Measurements from ENCODE around the gene UBQLN3. TPM values are rescaled to one million over a fixed set of nuclear protein-coding genes. Genes with fewer than 3 reads are reported as not detected.

UBQLN3 gene
- total RNA-seq, 1 experiment from 2014 or later: not detected

- TF ChIP-seq RAD21 (IDR thresholded peaks at IDR 0.05; ENCODE audit: low read depth) (peak; percentile 67), JUND (IDR thresholded peaks at IDR 0.05) (no peak), EZH2 (IDR thresholded peaks at IDR 0.05) (no peak), YY1 (IDR thresholded peaks at IDR 0.05; ENCODE audit: extremely low read depth, insufficient replicate concordance, low read depth, low read length) (no peak), CTCF (IDR thresholded peaks at IDR 0.05 in 2 of 3, conservative IDR thresholded peaks at IDR 0.05 in 1 of 3; ENCODE audit: borderline replicate concordance in 1 of 3, insufficient read depth in 1 of 3, low read depth in 2 of 3, low read length in 2 of 3) (peak; percentile 11 to 43 (median 38); a peak in 4 of 6 replicates)
- TF ChIP-seq, protein P1, sequence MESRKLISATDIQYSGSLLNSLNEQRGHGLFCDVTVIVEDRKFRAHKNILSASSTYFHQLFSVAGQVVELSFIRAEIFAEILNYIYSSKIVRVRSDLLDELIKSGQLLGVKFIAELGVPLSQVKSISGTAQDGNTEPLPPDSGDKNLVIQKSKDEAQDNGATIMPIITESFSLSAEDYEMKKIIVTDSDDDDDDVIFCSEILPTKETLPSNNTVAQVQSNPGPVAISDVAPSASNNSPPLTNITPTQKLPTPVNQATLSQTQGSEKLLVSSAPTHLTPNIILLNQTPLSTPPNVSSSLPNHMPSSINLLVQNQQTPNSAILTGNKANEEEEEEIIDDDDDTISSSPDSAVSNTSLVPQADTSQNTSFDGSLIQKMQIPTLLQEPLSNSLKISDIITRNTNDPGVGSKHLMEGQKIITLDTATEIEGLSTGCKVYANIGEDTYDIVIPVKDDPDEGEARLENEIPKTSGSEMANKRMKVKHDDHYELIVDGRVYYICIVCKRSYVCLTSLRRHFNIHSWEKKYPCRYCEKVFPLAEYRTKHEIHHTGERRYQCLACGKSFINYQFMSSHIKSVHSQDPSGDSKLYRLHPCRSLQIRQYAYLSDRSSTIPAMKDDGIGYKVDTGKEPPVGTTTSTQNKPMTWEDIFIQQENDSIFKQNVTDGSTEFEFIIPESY (IDR thresholded peaks at IDR 0.05; ENCODE audit: extremely low read depth, insufficient replicate concordance, low read length): no peak
- intact Hi-C loops (cut with micrococcal nuclease): loop anchor here (2.0 to 10.0 kb wide), 3 partner anchors 76 to 429 kb away; partner anchors contain the start of gene OR51V1
Observed at GRCh38 chr11:5553343-5553742, 43.6 kb upstream of the UBQLN3 start.

More at GRCh38 chr11:5553343-5553742, 43.6 kb upstream of the UBQLN3 start:
- Histone ChIP-seq H3K79me2 (ENCODE audit: insufficient read depth, low read length) (no peaks in the 10 kb centered on the region), H3K27me3 (ENCODE audit: insufficient read depth, low read length) (peaks cover 37% of the 10 kb centered on the region), H3K36me3 (ENCODE audit: control insufficient read depth in 1 of 2, insufficient read depth in 2 of 2, low read length in 2 of 2) (no peaks in the 10 kb centered on the region), H3K9me2 (ENCODE audit: insufficient read depth) (no peaks in the 10 kb centered on the region), H2AFZ (ENCODE audit: low read depth, low read length, poor library complexity, severe bottlenecking) (no peak overlapping the region), H3K4me1 (ENCODE audit: control insufficient read depth in 1 of 2, insufficient read depth in 2 of 2, low read length in 2 of 2) (peaks cover 3 to 13% of the 10 kb centered on the region in 2 experiments), H4K20me1 (ENCODE audit: insufficient read depth) (no peaks in the 10 kb centered on the region), H3K4me2 (ENCODE audit: low read length) (no peak overlapping the region), H3K27ac (ENCODE audit: low read depth, low read length) (no peak overlapping the region), H3K9ac (ENCODE audit: low read length) (no peak overlapping the region), H3K4me3 (replicated peaks in 1 of 2; ENCODE audit: low read depth in 1 of 2, low read length in 2 of 2) (no peak overlapping the region), H3K9me3 (ENCODE audit: control insufficient read depth in 1 of 2, insufficient read depth in 1 of 2, low read depth in 1 of 2, low read length in 2 of 2) (no peaks in the 10 kb centered on the region)
- RAD21 ChIA-PET (ENCODE audit: low non-redundant PET in 1 of 2, low total read pairs in 2 of 2, uncharacterized antibody in 2 of 2, unreplicated experiment in 2 of 2): no interaction called here
- no TSS peak for BruUV-seq (replicated peaks)
- POLR2A ChIA-PET: no interaction called here
- ATAC-seq (no peak), DNase-seq (ENCODE audit: low read depth, low spot score) (no peak)
- CTCF ChIA-PET: interaction anchor here (0.6 to 1.0 kb wide), 4 partner anchors 47 to 428 kb away, joined by 3 to 7 read pairs (median 3); no protein-coding TSS in a partner anchor

Measured in HCT116 (cell line).